ENCODE results near the gene FAM90A26. TPM values are rescaled to one million over a fixed set of nuclear protein-coding genes. Genes with fewer than 3 reads are reported as not detected.
"Not testable (repeated sequence)": the region's sequence is repeated elsewhere in the genome, so short reads cannot be mapped to it uniquely, and the experiment has no call there.

FAM90A26 gene
- total RNA-seq, 1 experiment from 2014 or later = not detected

DNA sequence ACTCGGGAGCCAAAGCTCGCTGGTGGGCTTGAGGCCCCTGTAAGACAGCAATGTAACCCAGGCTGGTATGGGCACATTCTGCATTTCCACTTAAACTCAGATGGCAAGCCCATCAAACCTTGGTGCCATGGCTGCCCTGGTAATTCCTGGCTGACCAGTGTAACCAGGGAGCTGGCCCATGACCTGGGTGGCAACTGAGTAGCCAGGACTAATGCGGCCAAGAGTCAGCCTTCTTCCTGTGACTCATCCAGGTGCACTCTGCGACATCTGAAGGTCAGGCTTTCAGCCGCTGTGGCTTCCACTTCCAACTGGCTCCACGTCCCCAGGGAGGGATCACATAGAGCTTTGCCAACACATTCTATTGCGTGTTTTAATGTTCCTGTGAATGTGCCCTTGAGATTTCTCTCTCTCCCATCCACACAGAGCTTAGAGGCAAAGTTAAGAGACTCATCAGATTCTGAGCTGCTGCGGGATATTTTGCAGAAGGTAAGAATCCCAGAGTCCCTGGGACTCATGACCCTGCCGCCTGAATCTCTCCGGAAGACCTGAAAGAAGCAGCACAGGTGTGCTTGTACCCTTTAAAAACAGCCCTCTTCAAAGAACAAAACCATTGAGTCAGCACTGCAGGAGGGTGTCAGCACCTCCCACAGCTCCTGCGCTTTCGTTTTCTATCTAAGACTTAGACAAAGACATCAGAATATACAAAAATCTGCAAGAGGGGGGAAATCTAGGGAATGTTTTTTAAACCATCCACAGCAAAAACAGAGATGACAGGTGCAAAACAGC is 14.9 kb upstream of the FAM90A26 start:
- DNase-seq (ENCODE audit: low spot score); in situ Hi-C loops (cut with HindIII; ENCODE audit: low sequenced_read_pairs): not testable (repeated sequence)

DNA sequence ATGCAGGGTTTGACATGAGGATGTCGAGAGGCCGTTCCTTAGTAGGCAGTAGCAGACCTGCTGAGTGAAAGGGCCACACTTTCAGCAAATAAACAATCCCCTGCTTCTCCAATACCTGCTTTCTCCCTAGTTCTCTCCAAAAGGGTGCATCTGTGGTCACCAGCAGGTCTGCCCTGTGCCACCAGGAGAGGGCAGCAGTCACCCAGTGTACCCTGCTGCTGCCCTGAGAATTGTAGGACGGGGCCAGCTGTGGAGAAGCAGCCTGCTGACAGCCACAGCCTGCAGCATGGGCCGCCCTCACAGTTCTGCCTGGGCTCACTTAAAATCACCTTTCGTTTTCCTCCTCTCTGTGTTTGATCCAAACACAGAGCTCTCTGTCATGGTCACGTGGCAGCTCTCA is 11.8 kb upstream of the FAM90A26 start:
- DNase-seq (ENCODE audit: low spot score); in situ Hi-C loops (cut with HindIII; ENCODE audit: low sequenced_read_pairs): not testable (repeated sequence)

DNA sequence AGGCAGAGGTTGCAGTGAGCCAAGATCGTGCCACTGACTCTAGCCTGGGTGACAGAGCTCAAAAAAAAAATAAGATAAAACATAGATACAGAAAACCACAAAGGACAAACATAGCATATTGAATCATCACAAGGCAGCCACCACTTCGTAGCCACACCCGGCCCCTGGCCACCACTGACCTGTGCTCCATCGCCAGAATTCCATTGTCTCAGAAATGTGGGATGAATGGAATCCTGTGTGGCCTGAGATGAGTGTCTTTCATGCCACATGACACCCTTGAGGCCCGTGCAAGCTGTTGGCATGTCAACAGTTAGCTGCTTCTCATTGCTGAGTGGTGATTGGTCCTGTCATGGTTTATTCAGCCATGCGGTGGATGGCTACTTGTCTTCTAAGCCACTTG is 10.2 kb upstream of the FAM90A26 start:
- in situ Hi-C loops (cut with HindIII; ENCODE audit: low sequenced_read_pairs); DNase-seq (ENCODE audit: low spot score): not testable (repeated sequence)

DNA sequence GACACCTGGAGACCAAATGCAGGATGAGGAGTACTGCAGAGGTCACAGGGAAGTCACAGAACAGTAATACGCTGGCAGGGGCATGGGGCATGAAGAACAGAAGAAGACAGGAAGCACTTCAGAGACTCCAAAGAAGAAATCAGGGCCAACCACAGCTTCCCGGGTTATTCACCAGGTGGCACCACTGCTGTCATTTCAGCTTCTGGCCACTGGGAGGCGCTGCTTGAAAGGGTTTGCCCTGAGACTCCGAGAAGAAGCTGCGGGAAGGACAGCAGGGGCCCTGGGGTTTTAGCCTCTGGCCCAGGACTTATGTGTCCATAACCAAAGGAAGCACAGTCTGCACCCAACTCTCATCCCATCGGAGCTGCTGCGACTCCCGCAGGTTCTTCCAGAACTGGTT is 4.2 kb upstream of the FAM90A26 start:
- DNase-seq (ENCODE audit: low spot score); in situ Hi-C loops (cut with HindIII; ENCODE audit: low sequenced_read_pairs): not testable (repeated sequence)

DNA sequence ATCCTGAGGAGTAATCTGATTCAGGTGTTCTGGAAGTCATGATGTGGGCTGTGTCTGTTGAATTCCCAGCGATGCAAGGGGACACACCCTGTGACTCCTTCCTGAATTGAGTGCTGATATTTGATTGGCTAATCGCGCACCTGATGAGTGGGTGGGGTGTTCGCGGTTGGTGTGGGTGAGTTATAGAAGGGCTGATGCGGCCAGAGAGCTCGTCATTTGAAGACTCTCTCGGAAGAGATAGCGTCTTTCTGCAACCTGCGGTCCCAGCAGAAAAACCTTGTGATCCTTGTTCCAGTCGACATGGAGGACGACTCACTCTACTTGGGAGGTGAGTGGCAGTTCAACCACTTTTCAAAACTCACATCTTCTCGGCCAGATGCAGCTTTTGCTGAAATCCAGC is 40.1 kb downstream of the FAM90A26 start, which contains the start of gene USP17L10:
TSS of gene USP17L10 (plus strand) at position 301 of the 400 bp plus-strand sequence. CDS start at position 301, 0 bp downstream.
- DNase-seq (ENCODE audit: low spot score) = not testable (repeated sequence)

DNA sequence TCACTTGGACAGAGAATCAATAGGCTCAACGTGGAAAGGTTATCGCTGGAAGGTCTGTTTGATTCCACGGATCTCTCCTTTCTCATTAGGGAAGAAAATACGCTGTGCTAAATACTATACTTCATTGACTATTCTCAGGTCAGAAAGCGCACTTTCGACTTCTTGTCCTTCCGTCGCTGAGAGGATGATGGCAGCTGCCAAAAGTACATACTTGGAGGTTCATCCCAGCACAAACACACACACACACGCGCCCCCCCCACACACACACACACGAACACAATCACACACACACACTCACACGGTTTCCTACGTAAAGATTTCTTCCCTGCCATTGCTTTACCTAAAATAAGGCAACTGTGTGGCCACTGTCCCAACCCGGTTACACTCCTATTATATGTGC is 44.5 kb downstream of the FAM90A26 start:
- in situ Hi-C loops (cut with HindIII; ENCODE audit: low sequenced_read_pairs); DNase-seq (ENCODE audit: low spot score): not testable (repeated sequence)

More for the DNA sequence above, 40.1 kb downstream of the FAM90A26 start, which contains the start of gene USP17L10:
- in situ Hi-C loops (cut with HindIII; ENCODE audit: low sequenced_read_pairs) = not testable (repeated sequence)

DNA sequence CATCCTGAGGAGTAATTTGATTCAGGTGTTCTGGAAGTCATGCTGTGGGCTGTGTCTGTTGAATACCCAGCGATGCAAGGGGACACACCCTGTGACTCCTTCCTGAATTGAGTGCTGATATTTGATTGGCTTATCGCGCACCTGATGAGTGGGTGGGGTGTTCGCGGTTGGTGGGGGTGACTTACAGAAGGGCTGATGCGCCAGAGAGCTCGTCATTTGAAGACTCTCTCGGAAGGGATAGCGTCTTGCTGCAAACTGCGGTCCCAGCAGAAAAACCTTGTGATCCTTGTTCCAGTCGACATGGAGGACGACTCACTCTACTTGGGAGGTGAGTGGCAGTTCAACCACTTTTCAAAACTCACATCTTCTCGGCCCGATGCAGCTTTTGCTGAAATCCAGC is 44.9 kb downstream of the FAM90A26 start, which contains the start of gene USP17L11:
TSS of gene USP17L11 (plus strand) at position 301 of the 400 bp plus-strand sequence. CDS start at position 301, 0 bp downstream.
- in situ Hi-C loops (cut with HindIII; ENCODE audit: low sequenced_read_pairs); DNase-seq (ENCODE audit: low spot score): not testable (repeated sequence)

DNA sequence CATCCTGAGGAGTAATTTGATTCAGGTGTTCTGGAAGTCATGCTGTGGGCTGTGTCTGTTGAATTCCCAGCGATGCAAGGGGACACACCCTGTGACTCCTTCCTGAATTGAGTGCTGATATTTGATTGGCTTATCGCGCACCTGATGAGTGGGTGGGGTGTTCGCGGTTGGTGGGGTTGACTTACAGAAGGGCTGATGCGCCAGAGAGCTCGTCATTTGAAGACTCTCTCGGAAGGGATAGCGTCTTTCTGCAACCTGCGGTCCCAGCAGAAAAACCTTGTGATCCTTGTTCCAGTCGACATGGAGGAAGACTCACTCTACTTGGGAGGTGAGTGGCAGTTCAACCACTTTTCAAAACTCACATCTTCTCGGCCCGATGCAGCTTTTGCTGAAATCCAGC is 49.6 kb downstream of the FAM90A26 start, which contains the start of gene USP17L12:
TSS of gene USP17L12 (plus strand) at position 301 of the 400 bp plus-strand sequence. CDS start at position 301, 0 bp downstream.
- DNase-seq (ENCODE audit: low spot score); in situ Hi-C loops (cut with HindIII; ENCODE audit: low sequenced_read_pairs): not testable (repeated sequence)

DNA sequence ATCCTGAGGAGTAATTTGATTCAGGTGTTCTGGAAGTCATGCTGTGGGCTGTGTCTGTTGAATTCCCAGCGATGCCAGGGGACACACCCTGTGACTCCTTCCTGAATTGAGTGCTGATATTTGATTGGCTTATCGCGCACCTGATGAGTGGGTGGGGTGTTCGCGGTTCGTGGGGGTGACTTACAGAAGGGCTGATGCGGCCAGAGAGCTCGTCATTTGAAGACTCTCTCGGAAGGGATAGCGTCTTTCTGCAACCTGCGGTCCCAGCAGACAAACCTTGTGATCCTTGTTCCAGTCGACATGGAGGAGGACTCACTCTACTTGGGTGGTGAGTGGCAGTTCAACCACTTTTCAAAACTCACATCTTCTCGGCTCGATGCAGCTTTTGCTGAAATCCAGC is 54.4 kb downstream of the FAM90A26 start, which contains the start of gene USP17L13:
TSS of gene USP17L13 (plus strand) at position 301 of the 400 bp plus-strand sequence. CDS start at position 301, 0 bp downstream.
- DNase-seq (ENCODE audit: low spot score); in situ Hi-C loops (cut with HindIII; ENCODE audit: low sequenced_read_pairs): not testable (repeated sequence)

Other genes with a start within 250 kb of the FAM90A26 start
- gene USP17L10, start 40.2 kb downstream of the FAM90A26 start, total RNA-seq (2014; rRNA removed; shearing (Covaris generic)) = not detected in 2 replicates
- gene USP17L11, start 45.0 kb downstream of the FAM90A26 start, total RNA-seq (2014; rRNA removed; shearing (Covaris generic)) = not detected in 2 replicates
- not detected in 2 replicates for gene USP17L12, start 49.7 kb downstream of the FAM90A26 start, total RNA-seq (2014; rRNA removed; shearing (Covaris generic))
- not detected in 2 replicates for gene USP17L13, start 54.5 kb downstream of the FAM90A26 start, total RNA-seq (2014; rRNA removed; shearing (Covaris generic))
- gene USP17L15, start 64.0 kb downstream of the FAM90A26 start, total RNA-seq (2014; rRNA removed; shearing (Covaris generic)) = not detected in 2 replicates
- gene USP17L17, start 73.5 kb downstream of the FAM90A26 start, total RNA-seq (2014; rRNA removed; shearing (Covaris generic)) = not detected in 2 replicates
- not detected in 2 replicates for gene USP17L18, start 78.2 kb downstream of the FAM90A26 start, total RNA-seq (2014; rRNA removed; shearing (Covaris generic))
- gene USP17L19, start 83.0 kb downstream of the FAM90A26 start, total RNA-seq (2014; rRNA removed; shearing (Covaris generic)) = not detected in 2 replicates
- not detected in 2 replicates for gene USP17L20, start 87.7 kb downstream of the FAM90A26 start, total RNA-seq (2014; rRNA removed; shearing (Covaris generic))
- gene USP17L21, start 92.5 kb downstream of the FAM90A26 start, total RNA-seq (2014; rRNA removed; shearing (Covaris generic)) = not detected in 2 replicates
- gene USP17L22, start 97.2 kb downstream of the FAM90A26 start, total RNA-seq (2014; rRNA removed; shearing (Covaris generic)) = not detected in 2 replicates
- gene USP17L24, start 154.8 kb downstream of the FAM90A26 start, total RNA-seq (2014; rRNA removed; shearing (Covaris generic)) = not detected in 2 replicates
- not detected in 2 replicates for gene USP17L25, start 159.5 kb downstream of the FAM90A26 start, total RNA-seq (2014; rRNA removed; shearing (Covaris generic))
- gene USP17L26, start 164.2 kb downstream of the FAM90A26 start, total RNA-seq (2014; rRNA removed; shearing (Covaris generic)) = not detected in 2 replicates
- gene USP17L5, start 169.0 kb downstream of the FAM90A26 start, total RNA-seq (2014; rRNA removed; shearing (Covaris generic)) = not detected in 2 replicates
- gene USP17L27, start 173.7 kb downstream of the FAM90A26 start, total RNA-seq (2014; rRNA removed; shearing (Covaris generic)) = not detected in 2 replicates
- gene USP17L28, start 178.5 kb downstream of the FAM90A26 start, total RNA-seq (2014; rRNA removed; shearing (Covaris generic)) = not detected in 2 replicates
- not detected in 2 replicates for gene USP17L29, start 183.2 kb downstream of the FAM90A26 start, total RNA-seq (2014; rRNA removed; shearing (Covaris generic))
- not detected in 2 replicates for gene USP17L30, start 192.7 kb downstream of the FAM90A26 start, total RNA-seq (2014; rRNA removed; shearing (Covaris generic))